HepG2 (cell line): ENCODE measurements around the gene BLMH. TPM values are rescaled to one million over a fixed set of nuclear protein-coding genes. Genes with fewer than 3 reads are reported as not detected.

Experiments
- ATAC-seq: fragments of 200-7000 bp; cut with Tn5 transposase; 3 replicates; pipeline ENCODE4 v1.9.1; 2020; ENCODE audit warnings: mild to moderate bottlenecking, moderate library complexity
- BruUV-seq: library from RNA; stranded (reverse); fragments of 400-500 nt; replicated peaks from 2 replicates; lab custom pipeline; 2021; lab: Mats Ljungman, UMichigan
- CTCF ChIA-PET: fragments of 300-600 bp; formaldehyde crosslinking; extraction: SDS; loops from one replicate; lab custom pipeline; 2021; ENCODE audit warnings: low total read pairs, inconsistent platforms, low intra/inter-chr PET ratio; lab: Yijun Ruan, JAX
- POLR2A ChIA-PET: fragments of 350-600 bp; sonication (Branson Sonifier 250); formaldehyde crosslinking; loops from one replicate; lab custom pipeline; 2020; ENCODE audit warnings: antibody characterized with exemption, inconsistent platforms; lab: Yijun Ruan, JAX
- DNase-seq: peaks from one replicate; pipeline ENCODE4 v3.0.0-alpha.2; 2015; ENCODE audit warnings: low spot score
- FAIRE-seq: peaks from 3 replicates; lab custom pipeline; 2011; peaks lifted over from hg19 to GRCh38; lab: Jason Lieb, UNC
- H2AFZ ChIP-seq: one replicate; pipeline ENCODE4 v1.6.1; 2011; ENCODE audit warnings: low read length, inconsistent platforms
- H3K27ac ChIP-seq: fragments of 300-600 bp; 3 replicates; pipeline ENCODE4 v1.8.0; 2011; ENCODE audit warnings: mixed run types, mild to moderate bottlenecking, mixed read lengths, low read length, inconsistent platforms; ENCODE audit not compliant: insufficient read depth; ENCODE audit errors: extremely low read length
- H3K27me3 ChIP-seq, 2 experiments: fragments of 200-600 bp in 1 of 2; 2 replicates in 1 of 2; 3 replicates in 1 of 2; pipeline versions ENCODE4 v1.6.0 to v1.8.0; 2011; ENCODE audit warnings: low read length in 2 of 2, mild to moderate bottlenecking in 2 of 2, moderate library complexity in 2 of 2, inconsistent platforms in 1 of 2; ENCODE audit not compliant: insufficient read depth in 2 of 2, control insufficient read depth in 1 of 2
- H3K36me3 ChIP-seq, 2 experiments: fragments of 200-600 bp in 1 of 2; replicated peaks in 1 of 2; 2 replicates in 1 of 2; 3 replicates in 1 of 2; pipeline versions ENCODE4 v1.5.1 to v1.8.0; 2011; ENCODE audit warnings: low read length in 2 of 2, inconsistent platforms in 1 of 2; ENCODE audit not compliant: insufficient read depth in 2 of 2, control insufficient read depth in 1 of 2
- H3K4me1 ChIP-seq: 2 replicates; pipeline ENCODE4 v1.5.1; 2012; ENCODE audit warnings: low read length, inconsistent platforms; ENCODE audit not compliant: insufficient read depth
- H3K4me2 ChIP-seq: 2 replicates; pipeline ENCODE4 v1.6.0; 2011; ENCODE audit warnings: low read depth, low read length, inconsistent platforms
- H3K4me3 ChIP-seq, 3 experiments: fragments of 200-600 bp in 1 of 3; sonication (generic), shearing (Covaris generic) in 1 of 3; replicated peaks in 1 of 3; 2 replicates each; pipeline ENCODE4 v1.5.1; 2011 to 2016; ENCODE audit warnings: low read length in 3 of 3, inconsistent platforms in 2 of 3, low read depth in 2 of 3, mild to moderate bottlenecking in 2 of 3, control low read depth in 1 of 3, mixed read lengths in 1 of 3; ENCODE audit not compliant: insufficient read depth in 1 of 3
- H3K79me2 ChIP-seq: one replicate; pipeline ENCODE4 v1.6.1; 2011; ENCODE audit warnings: low read length, inconsistent platforms; ENCODE audit not compliant: insufficient read depth
- H3K9ac ChIP-seq: 2 replicates; pipeline ENCODE4 v1.6.0; 2011; ENCODE audit warnings: mild to moderate bottlenecking, low read depth, low read length, inconsistent platforms; ENCODE audit not compliant: insufficient read depth
- H3K9me3 ChIP-seq: 2 replicates; pipeline ENCODE4 v1.5.1; 2012; ENCODE audit warnings: mild to moderate bottlenecking, low read length
- H4K20me1 ChIP-seq: 2 replicates; pipeline ENCODE4 v1.6.0; 2011; ENCODE audit warnings: inconsistent platforms, mild to moderate bottlenecking, low read length, moderate library complexity; ENCODE audit not compliant: insufficient read depth
- ATF1 ChIP-seq: IDR thresholded peaks from 2 replicates; pipeline ENCODE4 v1.6.1; 2016; ENCODE audit warnings: mild to moderate bottlenecking, control low read depth
- ZHX2 ChIP-seq, 2 experiments: sonication (generic) in 1 of 2; formaldehyde crosslinking in 1 of 2; IDR thresholded peaks; 2 replicates each; pipeline versions ENCODE4 v1.6.1 to v1.9.0; 2014 to 2022; ENCODE audit warnings: antibody characterized with exemption in 1 of 2, borderline replicate concordance in 1 of 2, inconsistent platforms in 1 of 2, low read depth in 1 of 2, missing genetic modification reagents in 1 of 2
- WGBS: methylation state at CpG from one replicate; pipeline ENCODE4 v1.1.6; 2017; ENCODE audit warnings: low lambda C conversion rate; 5-methylcytosine and 5-hydroxymethylcytosine counted together
- in situ Hi-C: cut with HindIII; loops from 2 replicates; pipeline ENCODE4 v1.10.0; 2017; ENCODE audit warnings: low pct_unique_long_range_greater_than_20kb; ENCODE audit not compliant: extremely low pct_ligation_motif_present
- intact Hi-C: fragments of 100-400 bp; cut with micrococcal nuclease; formaldehyde crosslinking; loops from one replicate; pipeline ENCODE4 v1.10.0; 2022; ENCODE audit not compliant: unreplicated experiment
- polyA plus RNA-seq, 8 experiments: library from polyadenylated mRNA; depleted of rRNA in 3 of 8; stranded (reverse) in 7 of 8; unstranded in 1 of 8; fragments of >200 nt; fragmentation: Illumina TruSeq in 4 of 8; extraction: Trizol in 4 of 8; gene quantifications; 2 replicates each; pipeline versions ENCODE4 v1.2.1 to v1.2.3, GENCODE V29; 2011 to 2016; ENCODE audit warnings: low read depth in 4 of 8, missing spikeins in 1 of 8, mixed read lengths in 1 of 8; ENCODE audit not compliant: insufficient read depth in 1 of 8
- total RNA-seq, 5 experiments: library from RNA; depleted of rRNA; stranded (reverse); fragments of >200 nt; fragmentation: Illumina TruSeq; extraction: Trizol; gene quantifications; 2 replicates each; pipeline ENCODE4 v1.2.3, GENCODE V29; 2016; ENCODE audit warnings: low read depth in 1 of 5

BLMH gene
- total and polyA plus RNA-seq, 2 of the 13 experiments (the other 11 are each of a cell fraction or from before 2014, with no cell fraction given), result 12.1 to 41.0 TPM

GRCh38 chr17:30210901-30211300 lies 80.8 kb downstream of the BLMH start (continued):
- no peak for TF ChIP-seq ZHX2 (IDR thresholded peaks at IDR 0.05; ENCODE audit: low read depth)
- TF ChIP-seq ZHX2 (CRISPR knock-in tag; IDR thresholded peaks at IDR 0.05; ENCODE audit: borderline replicate concordance), result no peak
- TF ChIP-seq, all 625 proteins: peak for 0

- intact Hi-C loops, result no loop called here
- POLR2A ChIA-PET, result no interaction called here
- BruUV-seq, result no TSS peak
- no peak for ATAC-seq
- Histone ChIP-seq H3K27me3 (no peaks in the 10 kb centered on the region), H3K9me3 (no peaks in the 10 kb centered on the region), H3K9ac (no peak overlapping the region), H4K20me1 (no peaks in the 10 kb centered on the region), H3K4me1 (no peaks in the 10 kb centered on the region), H3K27ac (no peak overlapping the region), H3K36me3 (peaks cover 0 to 1% of the 10 kb centered on the region in 2 experiments; a peak in 3 of 5 replicates), H2AFZ (no peak overlapping the region), H3K4me2 (no peak overlapping the region), H3K79me2 (no peaks in the 10 kb centered on the region), H3K4me3 (no peak overlapping the region)
- in situ Hi-C loops, result no loop called here
- FAIRE-seq, result no peak
- CTCF ChIA-PET, result no interaction called here
- WGBS, result 94% methylated on average over 2 of the region's 11 CpGs
- DNase-seq, result no peak
- TF ChIP-seq ATF1 (CRISPR knock-in tag), result no peak
- TF ChIP-seq, all 625 proteins: peak for 0
Observed at GRCh38 chr17:30210366-30210765, 81.4 kb downstream of the BLMH start.
